HG03457 (cell line): ENCODE measurements around the gene S100B.
A peak's percentile ranks its signal among the peaks of the same experiment; 100 is the strongest.
"Not testable (repeated sequence)": the region's sequence is repeated elsewhere in the genome, so short reads cannot be mapped to it uniquely, and the experiment has no call there.

Source experiments
- ATAC-seq: cut with Tn5 transposase; IDR thresholded peaks from one replicate; pipeline ENCODE4 v1.9.1; 2021; ENCODE audit warnings: moderate number of reproducible peaks; ENCODE audit not compliant: unreplicated experiment

S100B gene

GRCh38 chr21:46604975-46605766 lies at the start of gene S100B:
S100B (minus strand) TSS chr21:46605082; CDS start chr21:46602415, 2,667 bp downstream.
- no peak for ATAC-seq

- no peak for ATAC-seq
Observed at GRCh38 chr21:46651121-46651520, 46.2 kb upstream of the S100B start.

GRCh38 chr21:46650476-46651098 lies 45.7 kb upstream of the S100B start:
- no peak for ATAC-seq

GRCh38 chr21:46649356-46649755 lies 44.5 kb upstream of the S100B start:
- no peak for ATAC-seq

GRCh38 chr21:46648539-46648938 lies 43.7 kb upstream of the S100B start:
- ATAC-seq = no peak

- no peak for ATAC-seq
Observed at GRCh38 chr21:46646541-46647154, 41.8 kb upstream of the S100B start.

- ATAC-seq = no peak
Observed at GRCh38 chr21:46645840-46646239, 41.0 kb upstream of the S100B start.

- no peak for ATAC-seq
Observed at GRCh38 chr21:46643379-46644177, 38.7 kb upstream of the S100B start.

GRCh38 chr21:46641656-46642055 lies 36.8 kb upstream of the S100B start:
- no peak for ATAC-seq

- no peak for ATAC-seq
Observed at GRCh38 chr21:46639489-46640386, 34.9 kb upstream of the S100B start.

GRCh38 chr21:46637952-46638746 lies 33.3 kb upstream of the S100B start:
- no peak for ATAC-seq

- ATAC-seq = no peak
Observed at GRCh38 chr21:46636550-46637285, 31.8 kb upstream of the S100B start.

- no peak for ATAC-seq
Observed at GRCh38 chr21:46636181-46636512, 31.3 kb upstream of the S100B start.

- peak; percentile 76 for ATAC-seq
Observed at GRCh38 chr21:46635324-46636180, 30.7 kb upstream of the S100B start, which contains the start of gene PRMT2. PRMT2 (plus strand) TSS chr21:46635674; CDS start chr21:46636952, 1,278 bp downstream.

GRCh38 chr21:46634966-46635323 lies 30.1 kb upstream of the S100B start:
- ATAC-seq = peak; percentile 18

GRCh38 chr21:46634427-46634826 lies 29.5 kb upstream of the S100B start:
- ATAC-seq = no peak

- ATAC-seq = no peak
Observed at GRCh38 chr21:46633566-46633965, 28.7 kb upstream of the S100B start.

GRCh38 chr21:46630915-46631314 lies 26.0 kb upstream of the S100B start:
- not testable (repeated sequence) for ATAC-seq
